Activated naive CD4-positive, alpha-beta T cell treated with anti-CD3 and anti-CD28 coated beads, Interleukin-2, amount 50 U/mL, for 72 hours (primary cell): ENCODE measurements around the gene COL11A2. TPM values are rescaled to one million over a fixed set of nuclear protein-coding genes. Genes with fewer than 3 reads are reported as not detected.

Experiments
- ATAC-seq, 2 donors: fragments of 150-1000 bp; cut with Tn5 transposase; 2 replicates each; pipeline ENCODE4 v1.10.0; 2021; ENCODE audit warnings: mild to moderate bottlenecking in 2 of 2, moderate library complexity in 2 of 2
- DNase-seq, 2 donors: peaks; one replicate each; pipeline ENCODE4 v3.0.0; 2021 to 2022; ENCODE audit warnings: low spot score in 2 of 2
- H3K27ac Mint-ChIP-seq, 2 donors: one replicate each; pipeline ENCODE4 v1.8.0; 2022; ENCODE audit warnings: mild to moderate bottlenecking in 2 of 2, mixed read lengths in 2 of 2
- H3K36me3 Mint-ChIP-seq, 2 donors: one replicate each; pipeline ENCODE4 v1.8.0; 2022; ENCODE audit warnings: mixed read lengths in 2 of 2
- H3K9me3 Mint-ChIP-seq, 2 donors: one replicate each; pipeline ENCODE4 v1.8.0; 2022; ENCODE audit warnings: mixed read lengths in 2 of 2
- total RNA-seq, 2 donors: library from RNA; stranded (reverse); gene quantifications; one replicate each; pipeline ENCODE4 v1.2.3, GENCODE V29; 2022

The COL11A2 gene
- total RNA-seq, 2 donors from 2014 or later, result 1.8 to 4.6 TPM

GRCh38 chr6:33124525-33124901 is 67.8 kb downstream of the COL11A2 start:
- peaks cover 5% of the 10 kb centered on the region in 2 donors for H3K9me3 Mint-ChIP-seq
- no peak overlapping the region for H3K27ac Mint-ChIP-seq

GRCh38 chr6:33123732-33124524 is 68.3 kb downstream of the COL11A2 start:
- ATAC-seq, result peak; percentile 56 to 69
- peaks cover 5% of the 10 kb centered on the region in 2 donors for H3K9me3 Mint-ChIP-seq
- peaks cover 10% of the 10 kb centered on the region in 2 donors for H3K36me3 Mint-ChIP-seq
- DNase-seq, result peak in 1 of 2 donors; percentile 24
- no peak overlapping the region for H3K27ac Mint-ChIP-seq

More at GRCh38 chr6:33124525-33124901, 67.8 kb downstream of the COL11A2 start:
- DNase-seq, result no peak
- no peak for ATAC-seq
- H3K36me3 Mint-ChIP-seq, result peaks cover 10% of the 10 kb centered on the region in 2 donors

- Mint-ChIP-seq H3K36me3 (peaks cover 10% of the 10 kb centered on the region in 2 donors), H3K27ac (no peak overlapping the region), H3K9me3 (peaks cover 5% of the 10 kb centered on the region in 2 donors)
- ATAC-seq, result no peak
- DNase-seq, result no peak
Measured at GRCh38 chr6:33123181-33123580, 69.1 kb downstream of the COL11A2 start.

GRCh38 chr6:33120001-33120400 is 72.3 kb downstream of the COL11A2 start:
- no peak for ATAC-seq
- H3K36me3 Mint-ChIP-seq, result peaks cover 10 to 21% of the 10 kb centered on the region in 2 donors
- no peak overlapping the region for H3K27ac Mint-ChIP-seq
- no peak for DNase-seq
- peaks cover 5% of the 10 kb centered on the region in 2 donors for H3K9me3 Mint-ChIP-seq

- Mint-ChIP-seq H3K9me3 (peaks cover under 1% of the 10 kb centered on the region in 2 donors), H3K36me3 (peaks cover 5 to 16% of the 10 kb centered on the region in 2 donors), H3K27ac (no peak overlapping the region)
- peak in 1 of 2 donors; percentile 35 for DNase-seq
- peak; percentile 49 to 63 for ATAC-seq
Measured at GRCh38 chr6:33118525-33119123, 73.6 kb downstream of the COL11A2 start.

GRCh38 chr6:33117811-33118277 is 74.4 kb downstream of the COL11A2 start:
- no peak for DNase-seq
- no peaks in the 10 kb centered on the region for H3K9me3 Mint-ChIP-seq
- no peak for ATAC-seq
- H3K27ac Mint-ChIP-seq, result no peak overlapping the region
- peaks cover 0 to 11% of the 10 kb centered on the region in 2 donors for H3K36me3 Mint-ChIP-seq

- Mint-ChIP-seq H3K27ac (no peak overlapping the region), H3K9me3 (no peaks in the 10 kb centered on the region), H3K36me3 (peaks cover 0 to 11% of the 10 kb centered on the region in 2 donors)
- ATAC-seq (peak in 1 of 2 donors; percentile 31), DNase-seq (no peak)
Measured at GRCh38 chr6:33116841-33117711, 75.2 kb downstream of the COL11A2 start.

GRCh38 chr6:33116417-33116816 is 75.8 kb downstream of the COL11A2 start:
- H3K27ac Mint-ChIP-seq, result no peak overlapping the region
- no peaks in the 10 kb centered on the region for H3K9me3 Mint-ChIP-seq
- DNase-seq, result no peak
- H3K36me3 Mint-ChIP-seq, result peaks cover 0 to 11% of the 10 kb centered on the region in 2 donors
- ATAC-seq, result no peak

- no peaks in the 10 kb centered on the region for H3K9me3 Mint-ChIP-seq
- ATAC-seq (no peak), DNase-seq (no peak)
- no peak overlapping the region for H3K27ac Mint-ChIP-seq
- peaks cover 0 to 11% of the 10 kb centered on the region in 2 donors for H3K36me3 Mint-ChIP-seq
Measured at GRCh38 chr6:33114406-33114805, 77.9 kb downstream of the COL11A2 start.

GRCh38 chr6:33113755-33114154 is 78.5 kb downstream of the COL11A2 start:
- DNase-seq (no peak), ATAC-seq (no peak)
- peaks cover 0 to 11% of the 10 kb centered on the region in 2 donors for H3K36me3 Mint-ChIP-seq
- no peaks in the 10 kb centered on the region for H3K9me3 Mint-ChIP-seq
- H3K27ac Mint-ChIP-seq, result no peak overlapping the region

Other genes starting within 250 kb of the COL11A2 start
- gene HLA-DMA, start 239.4 kb downstream of the COL11A2 start, total RNA-seq, result 10 to 100 TPM; 23.0 to 33.5 TPM
- 100 to 1,000 TPM; 216 to 254 TPM for gene BRD2, start 223.9 kb downstream of the COL11A2 start, total RNA-seq
- 1 to 10 TPM; 1.8 to 3.2 TPM for gene HLA-DOA, start 182.9 kb downstream of the COL11A2 start, total RNA-seq
- gene HLA-DPA1, start 118.8 kb downstream of the COL11A2 start, total RNA-seq, result 10 to 100 TPM; 24.4 to 45.8 TPM
- gene HLA-DPB1, start 116.5 kb downstream of the COL11A2 start, total RNA-seq, result 10 to 100 TPM; 10.6 to 39.0 TPM
- 10 to 100 TPM; 46.6 to 89.0 TPM for gene RXRB, start 8.2 kb upstream of the COL11A2 start, total RNA-seq
- 10 to 100 TPM; 45.8 to 78.2 TPM for gene SLC39A7, start 8.4 kb upstream of the COL11A2 start, total RNA-seq
- 10 to 100 TPM; 14.7 to 17.5 TPM for gene HSD17B8, start 12.2 kb upstream of the COL11A2 start, total RNA-seq
- gene RING1, start 16.0 kb upstream of the COL11A2 start, total RNA-seq, result 10 to 100 TPM; 30.3 to 46.5 TPM
- gene VPS52, start 79.4 kb upstream of the COL11A2 start, total RNA-seq, result 10 to 100 TPM; 39.0 to 62.8 TPM
- gene RPS18, start 79.6 kb upstream of the COL11A2 start, total RNA-seq, result 1,000 to 10,000 TPM; 3,809 to 4,545 TPM
- gene B3GALT4, start 84.7 kb upstream of the COL11A2 start, total RNA-seq, result 1 to 10 TPM; 3.7 to 5.9 TPM
- gene WDR46, start 96.8 kb upstream of the COL11A2 start, total RNA-seq, result 10 to 100 TPM; 73.7 to 81.5 TPM
- gene PFDN6, start 97.1 kb upstream of the COL11A2 start, total RNA-seq, result 100 to 1,000 TPM in 1 of 2 donors, 10 to 100 TPM in 1; 92.9 to 103 TPM
- 100 to 1,000 TPM in 1 of 2 donors, 10 to 100 TPM in 1; 24.5 to 136 TPM for gene RGL2, start 106.5 kb upstream of the COL11A2 start, total RNA-seq
- gene TAPBP, start 121.6 kb upstream of the COL11A2 start, total RNA-seq, result 100 to 1,000 TPM; 143 to 216 TPM
- gene ZBTB22, start 125.3 kb upstream of the COL11A2 start, total RNA-seq, result 10 to 100 TPM; 12.2 to 18.2 TPM
- 10 to 100 TPM; 68.4 to 72.8 TPM for gene DAXX, start 130.5 kb upstream of the COL11A2 start, total RNA-seq
- gene KIFC1, start 199.4 kb upstream of the COL11A2 start, total RNA-seq, result 100 to 1,000 TPM; 103 to 170 TPM
- 100 to 1,000 TPM in 1 of 2 donors, 10 to 100 TPM in 1; 27.5 to 156 TPM for gene PHF1, start 218.5 kb upstream of the COL11A2 start, total RNA-seq
- 100 to 1,000 TPM; 186 to 334 TPM for gene CUTA, start 225.6 kb upstream of the COL11A2 start, total RNA-seq
- gene SYNGAP1, start 227.6 kb upstream of the COL11A2 start, total RNA-seq, result 10 to 100 TPM; 70.5 to 71.7 TPM